Ovary (tissue), 3 donors: ENCODE measurements around the gene NSMCE4A.
"Not testable (repeated sequence)": the region's sequence is repeated elsewhere in the genome, so short reads cannot be mapped to it uniquely, and the experiment has no call there.

ENCODE experiments used
- CTCF ChIP-seq, 3 donors: fragments of 450-650 bp in 2 of 3; fragments of 200-600 bp in 1 of 3; IDR thresholded peaks; one replicate each; pipeline versions ENCODE4 v1.5.1 to v1.8.0; 2016 to 2022; ENCODE audit warnings: antibody characterized with exemption in 3 of 3, mild to moderate bottlenecking in 1 of 3
- EP300 ChIP-seq: sonication (generic); formaldehyde crosslinking; IDR thresholded peaks from one replicate; pipeline ENCODE4 v1.6.1; 2017; ENCODE audit warnings: antibody characterized with exemption
- POLR2A ChIP-seq: fragments of 450-650 bp; IDR thresholded peaks from one replicate; pipeline ENCODE4 v1.6.1; 2017; ENCODE audit warnings: antibody characterized with exemption, mild to moderate bottlenecking, moderate library complexity
- donor health status: DM: no; HTN: no; CAD: no.

- TF ChIP-seq CTCF (IDR thresholded peaks at IDR 0.05); POLR2A; EP300: not testable (repeated sequence)
These were observed 45.3 kb downstream of the NSMCE4A start for GRCh38 chr10:121929585-121930267.
